ENCODE results near the gene SCIN. TPM values are rescaled to one million over a fixed set of nuclear protein-coding genes. Genes with fewer than 3 reads are reported as not detected.

The SCIN gene
- total and polyA plus RNA-seq, 2 of the 8 experiments (the other 6 are each of a cell fraction or from before 2014, with no cell fraction given): 0.47 to 1.9 TPM

GRCh38 chr7:12596225-12596790 lies 25.8 kb downstream of the SCIN start:
- Histone ChIP-seq H3K27ac (ENCODE audit: low read depth, low read length) (no peak overlapping the region), H3K4me3 (ENCODE audit: extremely low read depth in 1 of 4, insufficient read depth in 2 of 4, low read depth in 3 of 4, low read length in 4 of 4) (no peak overlapping the region), H3K27me3 (replicated peaks in 1 of 4; ENCODE audit: control insufficient read depth in 3 of 4, extremely low read depth in 1 of 4, insufficient read depth in 3 of 4, low read length in 3 of 4) (no peaks in the 10 kb centered on the region), H3K4me1 (replicated peaks in 1 of 4; ENCODE audit: control insufficient read depth in 3 of 4, insufficient read depth in 4 of 4, low read length in 3 of 4) (no peaks in the 10 kb centered on the region), H3K23ac (ENCODE audit: insufficient read length) (no peak overlapping the region), H4K8ac (ENCODE audit: extremely low read depth, insufficient read depth, low read length) (no peak overlapping the region), H3K9ac (replicated peaks in 1 of 4; ENCODE audit: extremely low read depth in 1 of 4, low read depth in 3 of 4, low read length in 3 of 4) (no peak overlapping the region), H2AK5ac (ENCODE audit: low read depth, low read length) (no peak overlapping the region), H3K9me3 (ENCODE audit: insufficient read depth in 2 of 2, low read depth in 1 of 2, low read length in 1 of 2) (no peaks in the 10 kb centered on the region), H4K5ac (ENCODE audit: insufficient read length, low read depth, low read length) (no peak overlapping the region), H2BK12ac (ENCODE audit: low read depth, low read length) (no peak overlapping the region), H3K14ac (ENCODE audit: insufficient read length) (no peak overlapping the region), H4K91ac (replicated peaks; ENCODE audit: insufficient read length, low read length) (no peak overlapping the region), H2BK20ac (ENCODE audit: low read length) (no peak overlapping the region), H2AFZ (ENCODE audit: low read length) (no peak overlapping the region), H3K36me3 (ENCODE audit: control insufficient read depth in 2 of 4, insufficient read depth in 4 of 4, low read length in 3 of 4) (no peaks in the 10 kb centered on the region), H2BK120ac (replicated peaks; ENCODE audit: low read depth, low read length) (no peak overlapping the region), H3K18ac (ENCODE audit: extremely low read depth, low read length) (no peak overlapping the region), H3K56ac (replicated peaks; ENCODE audit: insufficient read length, low read depth, low read length) (no peak overlapping the region), H3K23me2 (ENCODE audit: low read depth, low read length) (0 out of 2 replicates have a peak, but pooled peaks cover 3% of the 10 kb centered on the region), H4K20me1 (replicated peaks in 1 of 2; ENCODE audit: control insufficient read depth in 1 of 2, insufficient read depth in 2 of 2, low read length in 2 of 2) (no peaks in the 10 kb centered on the region), H3K79me1 (ENCODE audit: low read depth, low read length) (no peaks in the 10 kb centered on the region), H3K79me2 (ENCODE audit: control insufficient read depth in 1 of 2, insufficient read depth in 2 of 2, low read length in 2 of 2) (no peaks in the 10 kb centered on the region), H3K4me2 (ENCODE audit: insufficient read depth in 1 of 2, low read depth in 2 of 2, low read length in 2 of 2) (no peak overlapping the region), H2BK15ac (ENCODE audit: low read length) (no peak overlapping the region), H3K4ac (replicated peaks; ENCODE audit: insufficient read length, low read depth, low read length) (no peak overlapping the region), H2BK5ac (ENCODE audit: low read depth, low read length) (no peak overlapping the region)
- CTCF ChIA-PET (ENCODE audit: partially characterized antibody): interaction anchor here (2.9 kb wide), 1 partner anchor 27 kb away, joined by 12 read pairs; no protein-coding TSS in a partner anchor
- POLR2A ChIA-PET (ENCODE audit: partially characterized antibody): no interaction called here
- TF ChIP-seq CREB1 (IDR thresholded peaks at IDR 0.05): no peak
- no peak for TF ChIP-seq TBP (IDR thresholded peaks at IDR 0.05; ENCODE audit: low read depth, low read length)
- TF ChIP-seq SP4 (IDR thresholded peaks at IDR 0.05; ENCODE audit: low read length): no peak
- TF ChIP-seq TCF12 (IDR thresholded peaks at IDR 0.05; ENCODE audit: low read depth, low read length): no peak
- TF ChIP-seq CBX8 (IDR thresholded peaks at IDR 0.05; ENCODE audit: borderline replicate concordance, low read depth, low read length): no peak
- TF ChIP-seq CTCF (IDR thresholded peaks at IDR 0.05; ENCODE audit: control extremely low read depth in 1 of 3, insufficient read depth in 1 of 3, low read depth in 1 of 3, low read length in 3 of 3): no peak
- TF ChIP-seq POLR2AphosphoS5 (IDR thresholded peaks at IDR 0.05; ENCODE audit: low read depth, low read length): no peak
- no peak for TF ChIP-seq HDAC2 (IDR thresholded peaks at IDR 0.05; ENCODE audit: borderline replicate concordance in 1 of 2, low read depth in 2 of 2, low read length in 2 of 2)
- no peak for TF ChIP-seq RXRA (IDR thresholded peaks at IDR 0.05; ENCODE audit: insufficient read depth, low read depth, low read length)
- TF ChIP-seq BACH1 (IDR thresholded peaks at IDR 0.05; ENCODE audit: low read length): no peak
- FAIRE-seq (no peak), DNase-seq (ENCODE audit: low read depth in 1 of 2, low spot score in 2 of 2) (no peak)
- 75% methylated on average over 7 of the region's 7 CpGs; no CpG with 5 or more reads in 1 of the 2 experiments for WGBS, 2 experiments (ENCODE audit: extremely low coverage in 1 of 2, insufficient coverage in 1 of 2, insufficient read length in 1 of 2, insufficient replicate concordance in 2 of 2, low coverage in 1 of 2, low lambda C conversion rate in 2 of 2, missing lambda C conversion rate in 1 of 2)
